ENCODE measurements around the gene RASIP1.
"Not testable (repeated sequence)": the region's sequence is repeated elsewhere in the genome, so short reads cannot be mapped to it uniquely, and the experiment has no call there.

DNA sequence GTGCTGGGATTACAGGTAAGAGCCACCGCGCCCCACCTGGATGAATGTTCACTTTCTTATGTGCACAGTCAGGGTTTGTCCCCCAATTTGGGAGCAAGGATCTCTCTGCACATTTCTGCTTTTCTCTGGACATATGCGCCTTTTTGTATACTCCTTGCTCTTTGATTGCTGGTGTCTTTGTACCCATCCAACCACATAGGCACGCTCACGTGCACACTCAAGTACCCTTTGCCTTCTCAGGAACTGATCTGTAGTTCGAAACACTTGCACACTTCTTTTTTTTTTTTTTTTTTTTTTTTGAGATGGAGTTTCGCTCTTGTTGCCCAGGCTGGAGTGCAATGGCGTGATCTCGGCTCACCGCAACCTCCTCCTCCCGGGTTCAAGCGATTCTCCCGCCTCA lies 22.3 kb downstream of the RASIP1 start:
- TF ChIP-seq, protein P1, sequence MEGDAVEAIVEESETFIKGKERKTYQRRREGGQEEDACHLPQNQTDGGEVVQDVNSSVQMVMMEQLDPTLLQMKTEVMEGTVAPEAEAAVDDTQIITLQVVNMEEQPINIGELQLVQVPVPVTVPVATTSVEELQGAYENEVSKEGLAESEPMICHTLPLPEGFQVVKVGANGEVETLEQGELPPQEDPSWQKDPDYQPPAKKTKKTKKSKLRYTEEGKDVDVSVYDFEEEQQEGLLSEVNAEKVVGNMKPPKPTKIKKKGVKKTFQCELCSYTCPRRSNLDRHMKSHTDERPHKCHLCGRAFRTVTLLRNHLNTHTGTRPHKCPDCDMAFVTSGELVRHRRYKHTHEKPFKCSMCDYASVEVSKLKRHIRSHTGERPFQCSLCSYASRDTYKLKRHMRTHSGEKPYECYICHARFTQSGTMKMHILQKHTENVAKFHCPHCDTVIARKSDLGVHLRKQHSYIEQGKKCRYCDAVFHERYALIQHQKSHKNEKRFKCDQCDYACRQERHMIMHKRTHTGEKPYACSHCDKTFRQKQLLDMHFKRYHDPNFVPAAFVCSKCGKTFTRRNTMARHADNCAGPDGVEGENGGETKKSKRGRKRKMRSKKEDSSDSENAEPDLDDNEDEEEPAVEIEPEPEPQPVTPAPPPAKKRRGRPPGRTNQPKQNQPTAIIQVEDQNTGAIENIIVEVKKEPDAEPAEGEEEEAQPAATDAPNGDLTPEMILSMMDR (conservative IDR thresholded peaks at IDR 0.05 in 1 of 2, IDR thresholded peaks at IDR 0.05 in 1 of 2; ENCODE audit: extremely low read depth in 1 of 2, insufficient read depth in 1 of 2, low read depth in 1 of 2, low read length in 2 of 2) = not testable (repeated sequence)
- TF ChIP-seq EZH2 (IDR thresholded peaks at IDR 0.05; ENCODE audit: borderline replicate concordance, low read length) = not testable (repeated sequence)
